Prostate gland (tissue), 2 donors: ENCODE results near the gene SPATA31D1. TPM values are rescaled to one million over a fixed set of nuclear protein-coding genes. Genes with fewer than 3 reads are reported as not detected.

Experiments used
- DNase-seq: peaks from one replicate; pipeline ENCODE4 v3.0.0-alpha.2; 2019; ENCODE audit warnings: low spot score
- H3K27ac ChIP-seq, 2 donors: fragments of 200-600 bp; sonication (generic); 2 replicates each; pipeline ENCODE4 v1.5.1; 2017 to 2019
- H3K27me3 ChIP-seq: fragments of 200-600 bp; sonication (generic); replicated peaks from 2 replicates; pipeline ENCODE4 v1.5.1; 2019; ENCODE audit not compliant: insufficient read depth
- H3K36me3 ChIP-seq, 2 donors: fragments of 200-600 bp; sonication (generic); 1 replicate in 1 of 2; 2 replicates in 1 of 2; pipeline versions ENCODE4 v1.5.1 to v1.8.1; 2017 to 2019
- H3K4me1 ChIP-seq: fragments of 200-600 bp; sonication (generic); replicated peaks from 2 replicates; pipeline ENCODE4 v1.5.1; 2019
- H3K4me3 ChIP-seq, 2 donors: fragments of 200-600 bp; sonication (generic); 2 replicates each; pipeline ENCODE4 v1.5.1; 2017 to 2019
- H3K9me3 ChIP-seq: fragments of 200-600 bp; sonication (generic); 2 replicates; pipeline ENCODE4 v1.5.1; 2017
- CTCF ChIP-seq, 4 experiments: fragments of 200-600 bp in 2 of 4; fragments of 450-650 bp in 2 of 4; sonication (generic) in 2 of 4; IDR thresholded peaks; 1 replicate in 3 of 4; 2 replicates in 1 of 4; pipeline ENCODE4 v1.5.1; 2016 to 2019; ENCODE audit warnings: antibody characterized with exemption in 4 of 4, mild to moderate bottlenecking in 2 of 4, moderate library complexity in 2 of 4
- POLR2A ChIP-seq: fragments of 450-650 bp; IDR thresholded peaks from one replicate; pipeline ENCODE4 v1.6.1; 2016; ENCODE audit warnings: antibody characterized with exemption, mild to moderate bottlenecking
- POLR2AphosphoS5 ChIP-seq: sonication (generic); formaldehyde crosslinking; IDR thresholded peaks from one replicate; pipeline ENCODE4 v1.6.1; 2017; ENCODE audit warnings: antibody characterized with exemption
- WGBS: methylation state at CpG from one replicate; pipeline ENCODE4 v1.1.5; 2018; 5-methylcytosine and 5-hydroxymethylcytosine counted together
- intact Hi-C: fragments of 100-400 bp; cut with DNase I; formaldehyde crosslinking; loops from one replicate; pipeline ENCODE4 v1.14.2; 2022
- total RNA-seq, 2 donors: library from RNA; depleted of rRNA; stranded (reverse); fragments of >200 nt; gene quantifications; one replicate each; pipeline ENCODE4 v1.1.0, GENCODE V29; 2016

SPATA31D1 gene
- total RNA-seq, 2 donors from 2014 or later, result 2.0 TPM; not detected in 1

DNA sequence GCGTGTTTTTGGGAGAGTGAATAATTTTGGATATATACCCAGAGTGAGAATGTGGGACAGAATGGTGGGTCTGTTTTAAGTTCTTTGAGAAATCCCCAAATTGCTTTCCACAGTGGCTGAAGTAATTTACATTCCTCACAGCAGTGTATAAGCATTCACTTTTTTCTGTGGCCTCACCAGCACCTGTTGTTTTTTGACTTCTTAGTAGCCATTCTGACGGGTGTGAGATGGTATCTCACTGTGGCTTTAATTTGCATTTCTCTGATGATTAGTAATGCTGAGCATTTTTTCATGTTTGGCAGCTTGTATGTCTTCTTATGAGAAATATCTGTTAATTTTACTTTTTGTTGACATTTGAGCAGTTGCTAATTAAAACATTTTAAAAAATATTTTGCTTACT is 9.4 kb upstream of the SPATA31D1 start:
- Histone ChIP-seq H3K9me3 (no peaks in the 10 kb centered on the region), H3K27me3 (no peaks in the 10 kb centered on the region), H3K27ac (no peak overlapping the region), H3K36me3 (no peaks in the 10 kb centered on the region), H3K4me3 (no peak overlapping the region), H3K4me1 (no peaks in the 10 kb centered on the region)
- intact Hi-C loops, result no loop called here
- DNase-seq, result no peak
- WGBS, result 65% methylated on average over 2 of the region's 2 CpGs
- TF ChIP-seq POLR2A, result no peak
- no peak for TF ChIP-seq POLR2AphosphoS5
- TF ChIP-seq CTCF (IDR thresholded peaks at IDR 0.05), result no peak

GRCh38 chr9:81980568-81980967 is 8.0 kb upstream of the SPATA31D1 start:
- Histone ChIP-seq H3K36me3 (no peaks in the 10 kb centered on the region), H3K27ac (no peak overlapping the region), H3K9me3 (no peaks in the 10 kb centered on the region), H3K4me1 (no peaks in the 10 kb centered on the region), H3K4me3 (no peak overlapping the region), H3K27me3 (no peaks in the 10 kb centered on the region)
- TF ChIP-seq POLR2A (no peak), POLR2AphosphoS5 (no peak), CTCF (IDR thresholded peaks at IDR 0.05) (no peak)
- no peak for DNase-seq
- intact Hi-C loops, result no loop called here

DNA sequence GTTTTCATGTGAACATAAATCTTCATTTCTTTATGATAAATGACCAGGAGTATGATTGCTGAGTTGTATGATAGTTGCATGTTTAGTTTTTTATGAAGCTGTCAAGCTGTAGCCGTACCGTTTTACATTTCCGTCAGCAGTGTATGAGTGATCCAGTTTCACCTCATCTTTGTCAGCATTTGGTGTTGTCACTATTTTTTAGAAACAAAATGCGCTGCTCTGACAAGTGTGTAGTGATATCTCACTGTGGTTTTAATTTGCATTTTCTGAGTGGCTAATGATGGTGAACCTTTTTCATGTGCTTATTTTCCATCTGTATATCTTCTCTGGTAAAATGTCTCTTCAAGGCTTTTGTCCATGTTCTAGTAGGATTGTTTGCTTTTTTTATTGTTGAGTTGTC is 6.7 kb upstream of the SPATA31D1 start:
- TF ChIP-seq POLR2A (no peak), CTCF (IDR thresholded peaks at IDR 0.05) (no peak), POLR2AphosphoS5 (no peak)
- 94% methylated on average over 4 of the region's 4 CpGs for WGBS
- no peaks in the 10 kb centered on the region for H3K27me3 ChIP-seq
- intact Hi-C loops, result no loop called here
- no peak for DNase-seq
- no peaks in the 10 kb centered on the region for H3K4me1 ChIP-seq
- no peak overlapping the region for H3K27ac ChIP-seq
- no peak overlapping the region for H3K4me3 ChIP-seq
- no peaks in the 10 kb centered on the region for H3K9me3 ChIP-seq
- H3K36me3 ChIP-seq, result no peaks in the 10 kb centered on the region

GRCh38 chr9:81984928-81985327 is 3.6 kb upstream of the SPATA31D1 start:
- H3K36me3 ChIP-seq, result no peaks in the 10 kb centered on the region
- TF ChIP-seq POLR2A, result no peak
- no peak for TF ChIP-seq CTCF (IDR thresholded peaks at IDR 0.05)
- TF ChIP-seq POLR2AphosphoS5, result no peak
- H3K4me3 ChIP-seq, result no peak overlapping the region
- DNase-seq, result no peak
- H3K4me1 ChIP-seq, result no peaks in the 10 kb centered on the region
- H3K9me3 ChIP-seq, result no peaks in the 10 kb centered on the region
- 67% methylated on average over 6 of the region's 6 CpGs for WGBS
- no peak overlapping the region for H3K27ac ChIP-seq
- H3K27me3 ChIP-seq, result no peaks in the 10 kb centered on the region
- intact Hi-C loops, result no loop called here

DNA sequence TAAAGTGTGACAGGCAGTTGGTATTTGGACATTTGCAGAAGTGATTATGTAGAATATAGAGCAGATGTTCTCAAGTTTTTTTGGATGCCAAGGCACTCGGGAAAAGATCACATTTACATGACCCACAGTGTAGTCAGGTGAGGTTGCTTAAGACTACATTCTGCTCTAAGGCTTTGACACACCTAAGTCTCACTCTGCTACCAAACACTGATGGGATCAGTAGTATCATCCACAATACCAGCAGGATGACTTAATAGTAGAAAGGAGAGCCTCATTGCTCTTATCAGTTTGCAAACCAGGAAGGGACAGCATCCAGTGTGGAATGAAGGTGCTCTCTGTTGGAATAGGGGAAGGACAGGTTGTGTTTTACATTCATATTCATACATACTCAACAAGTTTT is 2.5 kb upstream of the SPATA31D1 start:
- Histone ChIP-seq H3K36me3 (no peaks in the 10 kb centered on the region), H3K4me1 (no peaks in the 10 kb centered on the region), H3K27ac (no peak overlapping the region), H3K4me3 (no peak overlapping the region), H3K27me3 (no peaks in the 10 kb centered on the region), H3K9me3 (no peaks in the 10 kb centered on the region)
- intact Hi-C loops, result no loop called here
- TF ChIP-seq POLR2A, result no peak
- no peak for TF ChIP-seq CTCF (IDR thresholded peaks at IDR 0.05)
- TF ChIP-seq POLR2AphosphoS5, result no peak
- no peak for DNase-seq
- 68% methylated on average over 1 of the region's 1 CpG for whole genome bisulfite sequencing
